Lower leg skin (tissue), 4 donors: ENCODE measurements around the gene RASA1. TPM values are rescaled to one million over a fixed set of nuclear protein-coding genes. Genes with fewer than 3 reads are reported as not detected.
"Not testable (repeated sequence)": the region's sequence is repeated elsewhere in the genome, so short reads cannot be mapped to it uniquely, and the experiment has no call there.

Source experiments
- DNase-seq, 2 donors: peaks; one replicate each; pipeline ENCODE4 v3.0.0-alpha.2; 2019; ENCODE audit warnings: low spot score in 2 of 2
- H3K4me3 ChIP-seq: fragments of 200-600 bp; sonication (generic); 2 replicates; pipeline ENCODE4 v1.5.1; 2017; ENCODE audit warnings: mild to moderate bottlenecking, low read depth; ENCODE audit not compliant: poor library complexity, severe bottlenecking
- CTCF ChIP-seq, 3 donors: fragments of 450-650 bp; IDR thresholded peaks; one replicate each; pipeline ENCODE4 v1.5.1; 2016; ENCODE audit warnings: antibody characterized with exemption in 3 of 3, mild to moderate bottlenecking in 3 of 3, moderate library complexity in 2 of 3
- POLR2A ChIP-seq, 2 donors: fragments of 450-650 bp; IDR thresholded peaks; one replicate each; pipeline ENCODE4 v1.6.1; 2016 to 2017; ENCODE audit warnings: antibody characterized with exemption in 2 of 2, mild to moderate bottlenecking in 1 of 2, moderate library complexity in 1 of 2
- WGBS, 2 donors: methylation state at CpG; one replicate each; pipeline ENCODE4 v1.1.5; 2018; 5-methylcytosine and 5-hydroxymethylcytosine counted together
- intact Hi-C: fragments of 100-400 bp; cut with DNase I; formaldehyde crosslinking; loops from one replicate; pipeline ENCODE4 v1.15.0; 2023; ENCODE audit warnings: low total_unique reads
- total RNA-seq, 4 donors: library from RNA; depleted of rRNA; stranded (reverse); fragments of >200 nt; gene quantifications; one replicate each; pipeline ENCODE4 v1.1.0, GENCODE V29; 2016

RASA1 gene
- total RNA-seq, 4 donors from 2014 or later, result 25.8 to 29.7 (median 28.1) TPM

GRCh38 chr5:87268970-87269377 lies 1.3 kb downstream of the RASA1 start:
- WGBS, 2 donors, result 0 to 2% methylated on average over 4 of the region's 4 CpGs
- TF ChIP-seq POLR2A (IDR thresholded peaks at IDR 0.05) (no peak), CTCF (IDR thresholded peaks at IDR 0.05) (no peak)
- peak overlapping the region; percentile 85 for H3K4me3 ChIP-seq
- no peak for DNase-seq
- intact Hi-C loops, result no loop called here

GRCh38 chr5:87270888-87271287 lies 3.2 kb downstream of the RASA1 start:
- WGBS, 2 donors, result 97 to 99% methylated on average over 17 of the region's 17 CpGs
- intact Hi-C loops, H3K4me3 ChIP-seq, DNase-seq: not testable (repeated sequence)

GRCh38 chr5:87276655-87277054 lies 9.0 kb downstream of the RASA1 start:
- intact Hi-C loops, result no loop called here
- 82 to 83% methylated on average over 1 of the region's 1 CpG for WGBS, 2 donors

GRCh38 chr5:87277279-87277835 lies 9.7 kb downstream of the RASA1 start:
- H3K4me3 ChIP-seq, result no peak overlapping the region
- WGBS, 2 donors, result 93% methylated on average over 2 of the region's 2 CpGs
- no peak for DNase-seq
- TF ChIP-seq POLR2A (IDR thresholded peaks at IDR 0.05), result no peak
- TF ChIP-seq CTCF (IDR thresholded peaks at IDR 0.05), result no peak
- intact Hi-C loops, result no loop called here

More at GRCh38 chr5:87276655-87277054, 9.0 kb downstream of the RASA1 start:
- DNase-seq, result no peak
- H3K4me3 ChIP-seq, result no peak overlapping the region
- TF ChIP-seq CTCF (IDR thresholded peaks at IDR 0.05) (no peak), POLR2A (IDR thresholded peaks at IDR 0.05) (no peak)

GRCh38 chr5:87278590-87279100 lies 11.0 kb downstream of the RASA1 start:
- no peak for DNase-seq
- 95% methylated on average over 4 of the region's 4 CpGs for WGBS, 2 donors
- no peak overlapping the region for H3K4me3 ChIP-seq
- intact Hi-C loops, result no loop called here
- TF ChIP-seq POLR2A (IDR thresholded peaks at IDR 0.05) (no peak), CTCF (IDR thresholded peaks at IDR 0.05) (no peak)

- no peak overlapping the region for H3K4me3 ChIP-seq
- no peak for TF ChIP-seq POLR2A (IDR thresholded peaks at IDR 0.05)
- no peak for TF ChIP-seq CTCF (IDR thresholded peaks at IDR 0.05)
- intact Hi-C loops, result no loop called here
- no peak for DNase-seq
- WGBS, 2 donors, result 69 to 82% methylated on average over 2 of the region's 2 CpGs
These were observed 14.6 kb downstream of the RASA1 start for GRCh38 chr5:87282269-87282668.

- intact Hi-C loops, H3K4me3 ChIP-seq, DNase-seq: not testable (repeated sequence)
- 97 to 98% methylated on average over 4 of the region's 4 CpGs for WGBS, 2 donors
These were observed 19.6 kb downstream of the RASA1 start for GRCh38 chr5:87287266-87287665.
